IMR-90 (cell line): ENCODE data around the gene GPR135. TPM values are rescaled to one million over a fixed set of nuclear protein-coding genes. Genes with fewer than 3 reads are reported as not detected.

Experiments used
- ATAC-seq: fragments of 200-7000 bp; cut with Tn5 transposase; 2 replicates; pipeline ENCODE4 v1.9.1; 2020; ENCODE audit warnings: low read depth, mild to moderate bottlenecking, moderate library complexity
- BruUV-seq: library from RNA; stranded (reverse); fragments of 400-500 nt; replicated peaks from 2 replicates; lab custom pipeline; 2021; lab: Mats Ljungman, UMichigan
- CTCF ChIA-PET: fragments of 300-600 bp; formaldehyde crosslinking; extraction: SDS; loops from one replicate; lab custom pipeline; 2021; ENCODE audit warnings: antibody characterized with exemption; lab: Yijun Ruan, JAX
- POLR2A ChIA-PET: fragments of 300-600 bp; sonication (Branson Sonifier 250); formaldehyde crosslinking; loops from one replicate; lab custom pipeline; 2022; ENCODE audit warnings: antibody characterized with exemption; ENCODE audit not compliant: unreplicated experiment; lab: Charles Lee
- DNase-seq: peaks from one replicate; pipeline ENCODE4 v3.0.0; 2013
- H2AFZ ChIP-seq: replicated peaks from 2 replicates; pipeline ENCODE3; 2013; ENCODE audit warnings: low read length, mild to moderate bottlenecking; ENCODE audit not compliant: poor library complexity
- H2AK5ac ChIP-seq: 2 replicates; pipeline ENCODE4 v1.6.1; 2013; ENCODE audit warnings: low read depth, low read length, inconsistent platforms
- H2AK9ac ChIP-seq: replicated peaks from 2 replicates; pipeline ENCODE3; 2013; ENCODE audit warnings: mild to moderate bottlenecking, low read depth, low read length, moderate library complexity; ENCODE audit not compliant: poor library complexity
- H2BK120ac ChIP-seq: 2 replicates; pipeline ENCODE4 v1.6.1; 2013; ENCODE audit warnings: low read depth, low read length, inconsistent platforms
- H2BK15ac ChIP-seq: 3 replicates; pipeline ENCODE4 v1.6.1; 2013; ENCODE audit warnings: low read depth, low read length, inconsistent platforms
- H2BK20ac ChIP-seq: 2 replicates; pipeline ENCODE4 v1.6.1; 2013; ENCODE audit warnings: low read depth, mild to moderate bottlenecking, inconsistent platforms, low read length, moderate library complexity
- H2BK5ac ChIP-seq: 2 replicates; pipeline ENCODE4 v1.6.1; 2013; ENCODE audit warnings: mild to moderate bottlenecking, low read depth, low read length, inconsistent platforms; ENCODE audit not compliant: poor library complexity, severe bottlenecking
- H3K14ac ChIP-seq: replicated peaks from 2 replicates; pipeline ENCODE4 v1.6.1; 2013; ENCODE audit warnings: low read depth, low read length, inconsistent platforms
- H3K18ac ChIP-seq: 2 replicates; pipeline ENCODE4 v1.6.1; 2013; ENCODE audit warnings: low read depth, low read length, control low read depth
- H3K23ac ChIP-seq: 2 replicates; pipeline ENCODE4 v1.6.1; 2013; ENCODE audit warnings: low read depth, low read length, inconsistent platforms
- H3K27ac ChIP-seq: 2 replicates; pipeline ENCODE4 v1.5.1; 2013; ENCODE audit warnings: mild to moderate bottlenecking, control low read depth, low read length; ENCODE audit not compliant: insufficient read depth
- H3K27me3 ChIP-seq: 2 replicates; pipeline ENCODE4 v1.6.1; 2013; ENCODE audit warnings: low read length; ENCODE audit not compliant: control insufficient read depth, insufficient read depth
- H3K36me3 ChIP-seq: 2 replicates; pipeline ENCODE4 v1.6.1; 2013; ENCODE audit warnings: low read length, mixed read lengths; ENCODE audit not compliant: control insufficient read depth, insufficient read depth
- H3K4ac ChIP-seq: 2 replicates; pipeline ENCODE4 v1.6.1; 2013; ENCODE audit warnings: low read depth, low read length, inconsistent platforms
- H3K4me1 ChIP-seq: 2 replicates; pipeline ENCODE4 v1.6.1; 2013; ENCODE audit warnings: low read length, mixed read lengths; ENCODE audit not compliant: control insufficient read depth, insufficient read depth
- H3K4me2 ChIP-seq: 2 replicates; pipeline ENCODE4 v1.6.1; 2013; ENCODE audit warnings: low read depth, mild to moderate bottlenecking, control low read depth, low read length, moderate library complexity
- H3K4me3 ChIP-seq: 2 replicates; pipeline ENCODE4 v1.5.1; 2013; ENCODE audit warnings: low read depth, mild to moderate bottlenecking, control low read depth, low read length, moderate library complexity; ENCODE audit not compliant: insufficient read depth
- H3K56ac ChIP-seq: 2 replicates; pipeline ENCODE4 v1.6.1; 2013; ENCODE audit warnings: low read length, inconsistent platforms; ENCODE audit not compliant: insufficient read depth; ENCODE audit errors: extremely low read depth
- H3K79me1 ChIP-seq, 2 experiments: 2 replicates each; pipeline ENCODE4 v1.6.1; 2013; ENCODE audit warnings: low read length in 2 of 2, inconsistent platforms in 1 of 2, low read depth in 1 of 2
- H3K9ac ChIP-seq: 2 replicates; pipeline ENCODE4 v1.6.1; 2013; ENCODE audit warnings: low read depth, low read length, control low read depth
- H3K9me1 ChIP-seq: 2 replicates; pipeline ENCODE4 v1.6.1; 2013; ENCODE audit warnings: low read length, inconsistent platforms; ENCODE audit not compliant: insufficient read depth
- H3K9me3 ChIP-seq: 2 replicates; pipeline ENCODE4 v1.6.1; 2013; ENCODE audit warnings: low read length; ENCODE audit not compliant: control insufficient read depth, insufficient read depth
- H4K20me1 ChIP-seq: 2 replicates; pipeline ENCODE4 v1.6.1; 2013; ENCODE audit warnings: low read length, inconsistent platforms; ENCODE audit not compliant: insufficient read depth
- H4K5ac ChIP-seq: 2 replicates; pipeline ENCODE4 v1.6.1; 2013; ENCODE audit warnings: mild to moderate bottlenecking, low read depth, low read length, control low read depth
- H4K8ac ChIP-seq, 2 experiments: 2 replicates each; pipeline ENCODE4 v1.6.1; 2013; ENCODE audit warnings: low read depth in 2 of 2, low read length in 2 of 2, control low read depth in 1 of 2, inconsistent platforms in 1 of 2
- H4K91ac ChIP-seq: 2 replicates; pipeline ENCODE4 v1.6.1; 2013; ENCODE audit warnings: low read depth, low read length, inconsistent platforms; ENCODE audit not compliant: insufficient read depth
- BHLHE40 ChIP-seq: fragments of 150-350 bp; IDR thresholded peaks from 2 replicates; pipeline ENCODE4 v1.6.1; 2016; ENCODE audit warnings: mild to moderate bottlenecking, low read depth, low read length
- CEBPB ChIP-seq: IDR thresholded peaks from 2 replicates; pipeline ENCODE4 v1.6.1; 2012; ENCODE audit warnings: low read depth, low read length, improper control_type of control experiment
- CHD1 ChIP-seq: IDR thresholded peaks from 2 replicates; pipeline ENCODE4 v1.6.1; 2012; ENCODE audit warnings: low read depth, low read length, improper control_type of control experiment
- FOS ChIP-seq: fragments of 150-350 bp; IDR thresholded peaks from 2 replicates; pipeline ENCODE4 v1.6.1; 2016; ENCODE audit warnings: low read depth, low read length
- MAFK ChIP-seq: IDR thresholded peaks from 2 replicates; pipeline ENCODE4 v1.6.1; 2012; ENCODE audit warnings: low read depth, low read length, improper control_type of control experiment
- MAZ ChIP-seq: IDR thresholded peaks from 2 replicates; pipeline ENCODE4 v1.6.1; 2012; ENCODE audit warnings: low read depth, mild to moderate bottlenecking, low read length, improper control_type of control experiment, moderate library complexity, borderline replicate concordance
- MXI1 ChIP-seq: IDR thresholded peaks from 2 replicates; pipeline ENCODE4 v1.6.1; 2012; ENCODE audit warnings: low read depth, mild to moderate bottlenecking, low read length, moderate library complexity, borderline replicate concordance
- NFE2L2 ChIP-seq: fragments of 150-350 bp; IDR thresholded peaks from 2 replicates; pipeline ENCODE4 v1.6.1; 2016; ENCODE audit warnings: low read depth, mild to moderate bottlenecking, low read length
- POLR2A ChIP-seq: IDR thresholded peaks from 2 replicates; pipeline ENCODE4 v1.6.1; 2012; ENCODE audit warnings: mild to moderate bottlenecking, low read depth, low read length
- RAD21 ChIP-seq: IDR thresholded peaks from 2 replicates; pipeline ENCODE4 v1.6.1; 2012; ENCODE audit warnings: low read length, improper control_type of control experiment
- RCOR1 ChIP-seq: IDR thresholded peaks from 2 replicates; pipeline ENCODE4 v1.6.1; 2012; ENCODE audit warnings: mild to moderate bottlenecking, low read length, improper control_type of control experiment; ENCODE audit not compliant: insufficient replicate concordance
- RFX5 ChIP-seq: IDR thresholded peaks from 2 replicates; pipeline ENCODE4 v1.8.0; 2012; ENCODE audit warnings: low read depth, mild to moderate bottlenecking, low read length, moderate library complexity
- SMC3 ChIP-seq: fragments of 150-350 bp; IDR thresholded peaks from 2 replicates; pipeline ENCODE4 v1.6.1; 2016; ENCODE audit warnings: low read depth, mild to moderate bottlenecking, antibody characterized with exemption, low read length, moderate library complexity
- WGBS, 2 experiments: methylation state at CpG; one replicate each; pipeline versions ENCODE4 v1.1.5 to v1.1.7; 2013; ENCODE audit warnings: missing lambda C conversion rate in 2 of 2; ENCODE audit not compliant: insufficient read length in 1 of 2; ENCODE audit errors: extremely low coverage in 2 of 2; 5-methylcytosine and 5-hydroxymethylcytosine counted together
- dilution Hi-C: fragments of 300-500 bp; cut with HindIII; formaldehyde crosslinking; loops from one replicate; pipeline ENCODE4 v1.14.3; 2018; ENCODE audit warnings: low sequenced_read_pairs; ENCODE audit not compliant: unreplicated experiment
- in situ Hi-C: fragments of 300-500 bp; cut with MboI; formaldehyde crosslinking; loops from 3 replicates; pipeline ENCODE4 v1.14.3; 2019; ENCODE audit warnings: low sequenced_read_pairs, inconsistent platforms, mixed read lengths
- intact Hi-C: fragments of 100-400 bp; cut with micrococcal nuclease; formaldehyde crosslinking; loops from 2 replicates; pipeline ENCODE4 v1.10.0; 2022
- polyA plus RNA-seq, 3 experiments: library from polyadenylated mRNA; depleted of rRNA; stranded (reverse); fragments of >200 nt; gene quantifications; 2 replicates each; pipeline ENCODE4 v1.2.3, GENCODE V29; 2012; ENCODE audit warnings: low replicate concordance in 1 of 3
- total RNA-seq: library from RNA; depleted of rRNA; stranded (reverse); fragments of >200 nt; gene quantifications from 2 replicates; pipeline ENCODE4 v1.2.3, GENCODE V29; 2012
- TF ChIP-seq, protein P1 (sequence below): fragments of 150-350 bp; IDR thresholded peaks from 2 replicates; pipeline ENCODE4 v1.6.1; 2017; ENCODE audit warnings: mild to moderate bottlenecking, antibody characterized with exemption, low read length, low read depth
- TF ChIP-seq, protein P2 (sequence below): conservative IDR thresholded peaks from 2 replicates; pipeline ENCODE4 v1.5.1; 2012; ENCODE audit warnings: mild to moderate bottlenecking, low read depth, low read length, improper control_type of control experiment
- TF ChIP-seq, protein P3 (sequence below): fragments of 150-350 bp; IDR thresholded peaks from 2 replicates; pipeline ENCODE4 v1.6.1; 2016; ENCODE audit warnings: low read depth, mild to moderate bottlenecking, low read length, moderate library complexity, borderline replicate concordance

GPR135 gene
- total and polyA plus RNA-seq, 2 of the 4 experiments (the other 2 are of a cell fraction), result 1.3 to 2.4 TPM

DNA sequence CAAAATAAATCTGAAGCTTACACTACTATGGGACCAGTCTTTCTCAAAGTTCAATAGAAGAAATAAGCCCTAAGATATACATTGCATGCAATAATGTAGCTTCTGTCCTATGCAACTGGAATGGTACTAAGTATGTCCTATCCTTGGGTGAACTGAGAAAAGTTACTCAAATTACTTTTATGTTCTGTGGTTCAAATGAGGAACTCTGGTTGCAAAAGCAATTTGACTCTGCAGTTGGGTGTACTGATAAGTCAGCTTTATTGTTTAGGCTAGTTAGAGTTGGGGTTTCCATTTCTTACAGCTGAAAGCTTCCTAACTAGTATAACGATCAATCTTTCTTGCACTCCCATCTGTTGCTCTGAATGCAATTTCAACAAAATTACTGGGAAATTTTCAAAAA, 29.2 kb downstream of the GPR135 start:
- no peak overlapping the region for H3K18ac ChIP-seq
- intact Hi-C loops, result loop anchor here (5.0 to 10.0 kb wide), 2 partner anchors 184 to 941 kb away; no protein-coding TSS in a partner anchor
- no CpG with 5 or more reads among the region's 1 CpG for WGBS, 2 experiments
- in situ Hi-C loops, result no loop called here
- no peaks in the 10 kb centered on the region; the same call in 1 of the 2 replicates for H4K20me1 ChIP-seq
- no peaks in the 10 kb centered on the region for H3K27me3 ChIP-seq
- dilution Hi-C loops, result no loop called here
- POLR2A ChIA-PET, result no interaction called here
- H3K14ac ChIP-seq, result no peak overlapping the region
- H3K4me1 ChIP-seq, result peaks cover 10% of the 10 kb centered on the region
- no peak overlapping the region for H3K23ac ChIP-seq
- H2AFZ ChIP-seq, result no peak overlapping the region
- H2BK5ac ChIP-seq, result no peak overlapping the region
- BruUV-seq, result no TSS peak
- no peak overlapping the region for H4K8ac ChIP-seq
- H2AK9ac ChIP-seq, result no peak overlapping the region
- H2AK5ac ChIP-seq, result no peak overlapping the region
- H2BK20ac ChIP-seq, result no peak overlapping the region
- no peaks in the 10 kb centered on the region for H3K9me3 ChIP-seq
- peaks cover 6% of the 10 kb centered on the region for H3K9me1 ChIP-seq
- no peak overlapping the region for H3K4me3 ChIP-seq
- H3K27ac ChIP-seq, result no peak overlapping the region
- no peak overlapping the region for H2BK120ac ChIP-seq
- peaks cover 0 to 4% of the 10 kb centered on the region in 2 experiments; a peak in 1 of 4 replicates for H3K79me1 ChIP-seq
- no peak overlapping the region for H3K4ac ChIP-seq
- no peak overlapping the region for H3K4me2 ChIP-seq
- 0 out of 2 replicates have a peak, but pooled peaks cover 2% of the 10 kb centered on the region for H3K36me3 ChIP-seq
- H4K91ac ChIP-seq, result no peak overlapping the region
- DNase-seq (no peak), ATAC-seq (no peak)
- H3K56ac ChIP-seq, result no peak overlapping the region
- no peak overlapping the region for H4K5ac ChIP-seq
- no peak overlapping the region for H2BK15ac ChIP-seq
- TF ChIP-seq MAZ (no peak), FOS (no peak), BHLHE40 (no peak), MXI1 (no peak), CHD1 (no peak), NFE2L2 (no peak), RFX5 (no peak), CEBPB (no peak), SMC3 (no peak), RCOR1 (no peak), MAFK (no peak), POLR2A (no peak), RAD21 (no peak)
- TF ChIP-seq, protein P1, sequence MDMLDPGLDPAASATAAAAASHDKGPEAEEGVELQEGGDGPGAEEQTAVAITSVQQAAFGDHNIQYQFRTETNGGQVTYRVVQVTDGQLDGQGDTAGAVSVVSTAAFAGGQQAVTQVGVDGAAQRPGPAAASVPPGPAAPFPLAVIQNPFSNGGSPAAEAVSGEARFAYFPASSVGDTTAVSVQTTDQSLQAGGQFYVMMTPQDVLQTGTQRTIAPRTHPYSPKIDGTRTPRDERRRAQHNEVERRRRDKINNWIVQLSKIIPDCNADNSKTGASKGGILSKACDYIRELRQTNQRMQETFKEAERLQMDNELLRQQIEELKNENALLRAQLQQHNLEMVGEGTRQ, result no peak
- TF ChIP-seq, protein P2, sequence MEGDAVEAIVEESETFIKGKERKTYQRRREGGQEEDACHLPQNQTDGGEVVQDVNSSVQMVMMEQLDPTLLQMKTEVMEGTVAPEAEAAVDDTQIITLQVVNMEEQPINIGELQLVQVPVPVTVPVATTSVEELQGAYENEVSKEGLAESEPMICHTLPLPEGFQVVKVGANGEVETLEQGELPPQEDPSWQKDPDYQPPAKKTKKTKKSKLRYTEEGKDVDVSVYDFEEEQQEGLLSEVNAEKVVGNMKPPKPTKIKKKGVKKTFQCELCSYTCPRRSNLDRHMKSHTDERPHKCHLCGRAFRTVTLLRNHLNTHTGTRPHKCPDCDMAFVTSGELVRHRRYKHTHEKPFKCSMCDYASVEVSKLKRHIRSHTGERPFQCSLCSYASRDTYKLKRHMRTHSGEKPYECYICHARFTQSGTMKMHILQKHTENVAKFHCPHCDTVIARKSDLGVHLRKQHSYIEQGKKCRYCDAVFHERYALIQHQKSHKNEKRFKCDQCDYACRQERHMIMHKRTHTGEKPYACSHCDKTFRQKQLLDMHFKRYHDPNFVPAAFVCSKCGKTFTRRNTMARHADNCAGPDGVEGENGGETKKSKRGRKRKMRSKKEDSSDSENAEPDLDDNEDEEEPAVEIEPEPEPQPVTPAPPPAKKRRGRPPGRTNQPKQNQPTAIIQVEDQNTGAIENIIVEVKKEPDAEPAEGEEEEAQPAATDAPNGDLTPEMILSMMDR, result no peak
- TF ChIP-seq, protein P3, sequence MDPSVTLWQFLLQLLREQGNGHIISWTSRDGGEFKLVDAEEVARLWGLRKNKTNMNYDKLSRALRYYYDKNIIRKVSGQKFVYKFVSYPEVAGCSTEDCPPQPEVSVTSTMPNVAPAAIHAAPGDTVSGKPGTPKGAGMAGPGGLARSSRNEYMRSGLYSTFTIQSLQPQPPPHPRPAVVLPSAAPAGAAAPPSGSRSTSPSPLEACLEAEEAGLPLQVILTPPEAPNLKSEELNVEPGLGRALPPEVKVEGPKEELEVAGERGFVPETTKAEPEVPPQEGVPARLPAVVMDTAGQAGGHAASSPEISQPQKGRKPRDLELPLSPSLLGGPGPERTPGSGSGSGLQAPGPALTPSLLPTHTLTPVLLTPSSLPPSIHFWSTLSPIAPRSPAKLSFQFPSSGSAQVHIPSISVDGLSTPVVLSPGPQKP, result no peak
- no peak overlapping the region for H3K9ac ChIP-seq
- CTCF ChIA-PET, result no interaction called here
